DOHH2 (cell line): ENCODE results near the gene CDKL4.
A peak's percentile ranks its signal among the peaks of the same experiment; 100 is the strongest.

Experiments
- H3F3A ChIP-seq: fragments of 200-600 bp; sonication (generic), shearing (Covaris generic); 2 replicates; pipeline ENCODE4 v1.6.0; 2016; ENCODE audit warnings: antibody characterized with exemption, mild to moderate bottlenecking; ENCODE audit not compliant: control insufficient read depth, insufficient read depth
- H3K27ac ChIP-seq: fragments of 200-600 bp; sonication (generic); 2 replicates; pipeline ENCODE4 v1.5.1; 2014; ENCODE audit warnings: low read depth, mild to moderate bottlenecking, low read length, moderate library complexity
- H3K27me3 ChIP-seq: fragments of 200-600 bp; sonication (generic); 2 replicates; pipeline ENCODE4 v1.6.1; 2014; ENCODE audit warnings: mild to moderate bottlenecking, low read length, mixed read lengths; ENCODE audit not compliant: control insufficient read depth
- H3K36me3 ChIP-seq: fragments of 200-600 bp; sonication (generic); 2 replicates; pipeline ENCODE4 v1.6.1; 2014; ENCODE audit warnings: mild to moderate bottlenecking, low read length, moderate library complexity, mixed read lengths; ENCODE audit not compliant: control insufficient read depth
- H3K4me1 ChIP-seq: fragments of 200-600 bp; sonication (generic); 2 replicates; pipeline ENCODE4 v1.6.1; 2014; ENCODE audit warnings: mild to moderate bottlenecking, low read length, mixed read lengths; ENCODE audit not compliant: control insufficient read depth
- H3K4me2 ChIP-seq: fragments of 200-600 bp; sonication (generic); 2 replicates; pipeline ENCODE4 v1.6.0; 2014; ENCODE audit warnings: mild to moderate bottlenecking, low read length, moderate library complexity
- H3K4me3 ChIP-seq: fragments of 200-600 bp; sonication (generic); 2 replicates; pipeline ENCODE4 v1.5.1; 2014; ENCODE audit warnings: mild to moderate bottlenecking, low read length, mixed read lengths
- H3K79me2 ChIP-seq: fragments of 200-600 bp; sonication (generic); 2 replicates; pipeline ENCODE4 v1.6.1; 2014; ENCODE audit warnings: mild to moderate bottlenecking, low read length, mixed read lengths; ENCODE audit not compliant: control insufficient read depth
- H3K9me2 ChIP-seq: fragments of 200-600 bp; sonication (generic); replicated peaks from 2 replicates; pipeline ENCODE4 v1.6.1; 2014; ENCODE audit warnings: mild to moderate bottlenecking, low read length, mixed read lengths; ENCODE audit not compliant: control insufficient read depth
- H3K9me3 ChIP-seq: fragments of 200-600 bp; sonication (generic); 2 replicates; pipeline ENCODE4 v1.6.1; 2014; ENCODE audit warnings: antibody characterized with exemption, low read length, mixed read lengths; ENCODE audit not compliant: control insufficient read depth, insufficient read depth
- H4K20me1 ChIP-seq: fragments of 200-600 bp; sonication (generic); 2 replicates; pipeline ENCODE4 v1.6.0; 2014; ENCODE audit warnings: low read depth, mild to moderate bottlenecking, antibody characterized with exemption, low read length, moderate library complexity; ENCODE audit not compliant: control insufficient read depth, insufficient read depth
- CTCF ChIP-seq: fragments of 200-600 bp; sonication (generic); IDR thresholded peaks from one replicate; pipeline ENCODE4 v1.5.1; 2014; ENCODE audit warnings: antibody characterized with exemption, mild to moderate bottlenecking, low read depth, low read length; ENCODE audit not compliant: poor library complexity, severe bottlenecking
- EZH2phosphoT487 ChIP-seq: fragments of 200-600 bp; sonication (generic); IDR thresholded peaks from 2 replicates; pipeline ENCODE4 v1.6.1; 2017; ENCODE audit warnings: borderline replicate concordance, mild to moderate bottlenecking, antibody characterized with exemption, low read length, moderate library complexity, mixed read lengths

CDKL4 gene

GRCh38 chr2:39146630-39147029, 97.1 kb downstream of the CDKL4 start:
- Histone ChIP-seq H3K27ac (no peak overlapping the region), H3K4me1 (peaks cover 41% of the 10 kb centered on the region), H3K9me2 (no peaks in the 10 kb centered on the region), H3F3A (peaks cover 12% of the 10 kb centered on the region), H3K9me3 (no peaks in the 10 kb centered on the region), H4K20me1 (no peaks in the 10 kb centered on the region), H3K4me2 (no peak overlapping the region), H3K27me3 (no peaks in the 10 kb centered on the region), H3K36me3 (no peaks in the 10 kb centered on the region), H3K4me3 (no peak overlapping the region), H3K79me2 (no peaks in the 10 kb centered on the region)
- TF ChIP-seq CTCF, result no peak
- TF ChIP-seq EZH2phosphoT487, result no peak

DNA sequence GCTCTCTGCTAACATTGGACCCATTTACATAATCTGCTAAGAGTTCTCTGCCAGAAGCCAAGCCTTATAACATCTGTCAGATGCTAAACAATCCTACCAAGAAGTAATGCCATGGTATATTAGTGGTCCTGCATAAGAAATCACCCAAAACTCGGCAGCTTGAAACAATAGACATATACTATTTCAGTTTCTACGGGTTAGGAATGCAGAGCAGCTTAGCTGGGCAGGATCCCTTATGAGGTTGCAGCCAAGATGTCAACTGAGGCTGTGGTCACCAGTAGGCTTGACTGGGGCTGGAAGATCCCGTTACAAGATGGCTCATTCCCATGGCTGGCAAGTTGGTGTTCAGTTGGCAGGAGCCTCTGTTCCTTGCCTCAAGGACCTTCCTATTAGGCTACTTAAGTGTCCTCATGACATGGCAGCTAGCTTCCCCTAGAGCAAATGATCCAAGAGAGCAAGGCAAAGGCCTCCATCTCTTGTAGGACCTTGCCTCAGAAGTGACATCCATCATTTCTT, 97.8 kb downstream of the CDKL4 start:
- no peaks in the 10 kb centered on the region for H3K9me3 ChIP-seq
- no peak overlapping the region for H3K27ac ChIP-seq
- peaks cover 14% of the 10 kb centered on the region for H3F3A ChIP-seq
- H3K4me1 ChIP-seq, result peaks cover 43% of the 10 kb centered on the region
- TF ChIP-seq CTCF (no peak), EZH2phosphoT487 (no peak)
- no peaks in the 10 kb centered on the region for H3K9me2 ChIP-seq
- no peak overlapping the region for H3K4me2 ChIP-seq
- no peaks in the 10 kb centered on the region for H3K27me3 ChIP-seq
- no peaks in the 10 kb centered on the region for H3K79me2 ChIP-seq
- no peak overlapping the region for H3K4me3 ChIP-seq
- no peaks in the 10 kb centered on the region for H3K36me3 ChIP-seq
- no peaks in the 10 kb centered on the region for H4K20me1 ChIP-seq

- Histone ChIP-seq H3K27me3 (no peaks in the 10 kb centered on the region), H3K4me3 (no peak overlapping the region), H3K9me3 (no peaks in the 10 kb centered on the region), H3K9me2 (no peaks in the 10 kb centered on the region), H3K79me2 (no peaks in the 10 kb centered on the region), H3K4me1 (peaks cover 47% of the 10 kb centered on the region), H4K20me1 (no peaks in the 10 kb centered on the region), H3K4me2 (no peak overlapping the region), H3K36me3 (no peaks in the 10 kb centered on the region), H3K27ac (0 out of 2 replicates have a peak overlapping the region, but pooled peaks have one; percentile 92), H3F3A (peaks cover 26% of the 10 kb centered on the region)
- TF ChIP-seq CTCF, result no peak
- TF ChIP-seq EZH2phosphoT487, result no peak
Observed at GRCh38 chr2:39144416-39144815, 99.4 kb downstream of the CDKL4 start.
